HG02938 (cell line): ENCODE measurements around the gene CCL11.

ENCODE experiments used
- ATAC-seq: cut with Tn5 transposase; IDR thresholded peaks from one replicate; pipeline ENCODE4 v1.9.1; 2021; ENCODE audit warnings: mild to moderate bottlenecking, moderate library complexity; ENCODE audit not compliant: unreplicated experiment

CCL11 gene

DNA sequence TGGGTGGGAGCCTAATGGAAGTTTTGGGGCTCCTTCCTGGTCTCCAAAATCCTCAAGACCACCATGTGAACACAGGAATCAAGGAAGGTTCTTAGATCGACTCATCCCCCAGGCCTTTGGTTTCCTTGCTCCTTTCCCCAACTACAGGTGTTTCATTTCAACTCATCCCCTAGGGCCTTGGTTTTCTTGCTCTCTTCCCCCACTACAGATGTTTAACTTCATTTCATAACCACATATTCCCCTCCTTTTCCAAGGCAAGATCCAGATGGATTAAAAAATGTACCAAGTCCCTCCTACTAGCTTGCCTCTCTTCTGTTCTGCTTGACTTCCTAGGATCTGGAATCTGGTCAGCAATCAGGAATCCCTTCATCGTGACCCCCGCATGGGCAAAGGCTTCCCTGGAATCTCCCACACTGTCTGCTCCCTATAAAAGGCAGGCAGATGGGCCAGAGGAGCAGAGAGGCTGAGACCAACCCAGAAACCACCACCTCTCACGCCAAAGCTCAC lies at the start of gene CCL11:
CCL11 (plus strand) TSS at position 457 of the 507 bp plus-strand sequence. CDS start 67 bp downstream, outside the sequence.
- no peak for ATAC-seq

DNA sequence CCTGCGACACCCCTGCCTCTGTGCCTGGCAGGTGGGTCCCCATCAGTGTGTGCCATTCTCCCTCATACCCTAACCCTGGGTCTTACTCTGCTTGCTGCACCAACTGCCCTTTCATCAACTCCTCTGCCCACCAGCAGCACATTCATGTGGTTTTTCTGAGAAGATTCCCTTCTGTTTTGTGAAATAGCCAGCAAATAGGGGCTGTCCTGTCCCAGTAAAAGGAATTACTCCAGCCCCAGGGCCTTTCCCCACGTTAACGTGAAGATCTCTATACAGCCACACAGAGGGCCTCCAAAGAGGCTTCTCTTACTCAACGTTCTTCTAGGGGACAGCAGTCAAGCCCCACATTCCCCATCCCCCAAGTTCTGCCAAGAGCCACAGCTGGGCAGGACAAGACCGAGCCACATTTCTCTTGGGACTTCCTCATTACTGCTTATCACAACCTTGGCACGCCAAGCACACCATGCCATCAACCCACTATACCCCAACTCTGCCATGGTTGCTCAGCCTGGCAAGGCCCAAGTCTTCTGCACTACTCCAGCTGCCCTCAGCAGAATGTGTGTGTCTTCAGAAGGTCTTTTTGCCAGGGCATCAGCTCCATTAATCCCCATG lies 49.2 kb upstream of the CCL11 start:
- no peak for ATAC-seq

DNA sequence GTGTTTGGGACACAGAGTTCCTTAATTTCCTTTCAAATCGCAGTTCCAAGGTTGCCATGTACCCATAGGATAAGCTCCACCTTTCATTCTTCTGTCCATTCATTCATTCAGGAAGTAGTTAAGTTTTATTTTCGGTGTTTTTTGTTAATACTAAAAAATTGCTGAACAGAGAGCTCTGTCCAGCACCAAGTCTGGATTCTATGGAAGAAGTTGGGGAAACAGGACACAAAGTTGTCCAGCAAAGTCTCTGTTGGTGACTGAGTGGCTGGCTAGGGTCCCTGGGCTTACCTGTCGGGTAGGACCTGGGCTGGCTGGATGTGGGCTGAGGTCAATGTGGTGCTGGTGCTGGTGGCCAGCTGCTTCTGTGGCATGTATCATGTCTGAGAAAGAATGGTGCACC lies 48.1 kb upstream of the CCL11 start:
- no peak for ATAC-seq

DNA sequence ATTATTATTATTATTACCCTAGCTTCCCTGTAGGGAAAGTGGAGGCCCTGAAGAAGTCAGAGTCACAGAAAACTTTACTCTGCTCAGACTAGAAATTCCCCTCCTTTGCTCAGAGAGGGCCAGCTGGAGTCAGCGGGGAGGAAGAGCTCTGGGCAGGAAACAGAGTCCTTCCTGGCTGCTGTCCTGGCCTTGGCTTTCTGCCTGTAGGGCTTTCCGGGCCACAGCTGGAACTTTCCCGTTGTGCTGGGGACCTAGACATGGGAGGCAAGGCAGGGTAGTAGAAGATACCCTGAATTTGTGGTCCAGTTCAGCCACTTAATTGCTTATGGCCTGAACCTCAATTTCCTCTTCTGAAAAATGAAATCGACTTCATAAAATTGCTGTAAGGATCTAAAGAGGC lies 44.5 kb upstream of the CCL11 start:
- no peak for ATAC-seq

- no peak for ATAC-seq
These were observed 42.8 kb upstream of the CCL11 start for GRCh38 chr17:34242587-34243363.

- no peak for ATAC-seq
These were observed 41.9 kb upstream of the CCL11 start for GRCh38 chr17:34243364-34244320.

DNA sequence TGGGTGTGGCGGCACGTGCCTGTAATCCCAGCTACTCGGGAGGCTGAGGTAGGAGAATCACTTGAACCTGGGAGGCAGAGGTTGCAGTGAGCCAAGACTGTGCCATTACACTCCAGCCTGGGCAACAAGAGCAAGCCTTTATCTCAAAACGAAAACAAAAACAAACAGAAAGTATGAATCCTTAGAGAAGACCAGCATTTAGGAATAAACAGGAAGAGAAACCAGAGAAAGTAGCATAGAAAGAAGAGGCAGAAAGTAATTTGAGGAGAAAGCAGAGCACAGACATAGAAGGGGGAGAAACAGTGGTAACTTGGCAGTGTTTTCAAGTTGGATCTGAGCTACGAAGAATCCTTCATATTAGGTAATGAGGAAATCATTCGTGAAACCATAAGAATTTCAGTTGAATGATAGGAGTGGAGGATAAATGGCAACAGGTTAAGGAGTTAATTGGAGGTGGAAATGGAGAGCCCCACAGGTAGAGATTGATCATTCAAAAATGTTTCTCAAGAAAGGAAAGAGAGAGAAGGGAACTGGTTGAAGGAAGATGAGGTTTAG lies 40.1 kb upstream of the CCL11 start:
- ATAC-seq: no peak

DNA sequence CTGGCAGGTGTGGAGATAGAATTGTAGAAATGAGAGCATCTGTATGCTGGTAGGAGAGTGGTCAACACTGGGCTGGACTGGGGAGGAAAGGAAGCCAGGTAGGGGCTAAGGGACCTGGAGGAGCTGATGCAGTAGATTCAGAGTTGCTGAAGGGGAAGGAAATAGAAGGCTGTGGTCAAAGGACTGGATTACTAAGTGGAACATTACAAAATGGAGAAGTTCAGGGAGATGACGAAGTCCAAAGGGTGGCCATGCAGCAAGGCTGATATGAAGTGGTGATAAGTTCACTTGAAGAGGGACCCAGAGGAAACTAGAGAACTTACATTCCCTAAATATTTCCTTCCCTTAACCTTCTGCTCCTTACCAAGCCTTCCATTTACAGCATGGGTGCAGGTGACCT lies 39.1 kb upstream of the CCL11 start:
- ATAC-seq: no peak

- no peak for ATAC-seq
These were observed 38.7 kb upstream of the CCL11 start for GRCh38 chr17:34246881-34247280.

DNA sequence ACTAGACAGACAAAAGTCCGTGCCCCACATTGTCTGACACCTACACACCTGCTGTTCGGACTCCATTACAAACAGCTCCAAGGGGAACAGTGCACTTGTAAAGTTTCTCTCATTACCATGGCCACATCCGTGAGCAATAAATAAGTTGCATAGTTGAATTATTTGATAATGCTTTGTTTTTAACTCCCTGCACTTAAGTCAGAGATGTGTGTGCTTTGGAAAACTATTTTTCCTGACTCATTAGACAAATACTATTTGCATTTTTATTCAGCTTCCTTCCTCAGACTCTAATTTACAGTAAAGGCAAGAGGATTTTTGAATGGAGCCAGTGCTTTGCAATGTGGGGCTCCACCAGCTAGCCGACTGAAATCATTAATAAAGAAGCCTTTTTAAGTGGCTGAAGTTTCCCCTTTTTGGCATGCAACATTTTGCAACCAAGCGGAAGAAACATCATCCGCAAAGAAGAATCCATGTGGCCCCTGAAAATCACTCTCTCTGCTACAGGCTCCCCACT lies 37.0 kb upstream of the CCL11 start:
- ATAC-seq: no peak

DNA sequence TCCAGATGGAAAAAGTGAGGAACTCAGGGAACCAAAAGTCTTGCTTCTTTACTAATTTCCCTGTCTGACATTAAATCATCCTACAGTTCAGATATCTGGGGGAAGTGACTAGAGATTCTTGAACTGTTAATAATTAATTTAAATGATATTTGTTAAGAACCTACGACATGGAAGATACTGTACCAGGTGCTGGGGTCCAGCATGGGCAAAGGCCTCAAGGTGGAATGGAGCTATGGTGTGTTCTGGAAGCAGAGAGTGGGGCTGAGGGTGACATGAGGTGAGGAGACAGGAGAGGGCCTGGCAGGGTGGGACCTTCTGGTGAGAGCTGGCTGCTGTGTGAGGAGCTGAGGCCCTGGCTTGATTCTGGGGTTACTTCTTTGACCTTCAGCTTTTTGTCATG lies 36.5 kb upstream of the CCL11 start:
- no peak for ATAC-seq

GRCh38 chr17:34249478-34249877 lies 36.1 kb upstream of the CCL11 start:
- no peak for ATAC-seq

GRCh38 chr17:34251186-34251585 lies 34.4 kb upstream of the CCL11 start:
- ATAC-seq: no peak

- no peak for ATAC-seq
These were observed 33.5 kb upstream of the CCL11 start for GRCh38 chr17:34252095-34252443.

DNA sequence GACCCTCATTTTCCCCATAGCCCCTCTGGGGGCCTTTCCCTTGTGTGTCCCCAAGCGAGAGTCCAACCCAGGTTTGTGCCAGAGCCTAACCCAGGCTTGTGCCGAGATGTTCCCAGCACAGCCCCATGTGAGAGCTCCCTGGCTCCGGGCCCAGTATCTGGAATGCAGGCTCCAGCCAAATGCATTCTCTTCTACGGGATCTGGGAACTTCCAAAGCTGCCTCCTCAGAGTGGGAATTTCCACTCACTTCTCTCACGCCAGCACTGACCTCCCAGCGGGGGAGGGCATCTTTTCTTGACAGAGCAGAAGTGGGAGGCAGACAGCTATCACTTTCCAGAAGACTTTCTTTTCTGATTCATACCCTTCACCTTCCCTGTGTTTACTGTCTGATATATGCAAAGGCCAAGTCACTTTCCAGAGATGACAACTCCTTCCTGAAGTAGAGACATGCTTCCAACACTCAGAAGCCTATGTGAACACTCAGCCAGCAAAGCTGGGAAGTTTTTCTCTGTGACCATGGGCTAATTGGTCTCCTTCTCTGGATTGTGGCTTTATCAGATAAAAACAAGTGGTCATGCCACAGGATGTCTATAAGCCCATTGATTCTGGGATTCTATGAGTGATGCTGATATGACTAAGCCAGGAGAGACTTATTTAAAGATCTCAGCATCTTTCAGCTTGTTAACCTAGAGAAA lies 33.0 kb upstream of the CCL11 start:
- no peak for ATAC-seq

DNA sequence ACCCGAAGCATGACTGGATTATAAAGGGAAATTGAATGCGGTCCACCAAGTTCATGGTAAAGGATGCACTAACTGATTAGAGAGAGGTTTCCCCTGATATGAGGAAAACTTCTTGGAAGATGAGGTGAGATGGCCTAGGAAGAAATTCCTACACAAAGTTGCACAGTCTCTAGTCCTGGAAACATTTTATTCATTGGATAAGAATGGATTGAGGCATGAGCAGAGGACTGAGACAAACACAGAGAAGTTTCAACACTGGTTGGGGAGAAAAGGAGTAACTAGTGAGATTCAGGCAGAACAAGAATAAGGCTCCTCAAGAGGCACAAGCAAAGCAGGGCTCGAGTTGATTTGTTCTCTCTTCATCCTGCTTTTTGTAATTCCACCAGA lies 32.4 kb upstream of the CCL11 start:
- no peak for ATAC-seq

DNA sequence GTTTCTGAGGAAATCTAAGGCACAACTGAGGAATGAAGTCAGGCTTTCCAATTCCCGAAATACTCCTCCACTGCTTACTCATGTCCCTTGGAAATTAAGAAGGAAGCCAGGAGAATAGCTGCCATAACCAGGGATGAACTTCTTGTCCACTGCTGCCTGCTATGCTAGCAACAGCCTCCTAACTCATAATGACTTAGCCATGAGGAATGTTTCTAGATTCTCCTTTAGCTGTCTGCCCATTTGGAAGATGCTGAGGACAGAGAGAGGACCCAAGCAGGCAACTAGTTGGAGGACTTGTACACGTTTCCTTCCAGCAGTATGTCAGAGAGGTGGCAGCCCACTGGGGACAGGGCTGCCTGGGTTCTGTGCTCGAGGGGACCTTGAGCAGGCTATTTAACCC lies 31.4 kb upstream of the CCL11 start:
- no peak for ATAC-seq

- no peak for ATAC-seq
These were observed 30.7 kb upstream of the CCL11 start, which contains the start of gene CCL2 for GRCh38 chr17:34254651-34255380. Gene CCL2, plus strand, starts transcription at chr17:34255285. Its CDS starts 65 bp downstream, at chr17:34255350.

- ATAC-seq: no peak
These were observed 30.2 kb upstream of the CCL11 start for GRCh38 chr17:34255381-34255732.

- no peak for ATAC-seq
These were observed 29.7 kb upstream of the CCL11 start for GRCh38 chr17:34255841-34256240.
